ENCODE data around the gene AGPS.

- no peak for TF ChIP-seq CTCF (conservative IDR thresholded peaks at IDR 0.05; ENCODE audit: low read length)
- no peak for TF ChIP-seq EZH2phosphoT487 (IDR thresholded peaks at IDR 0.05; ENCODE audit: borderline replicate concordance, low read depth, low read length)
These were observed 52.6 kb downstream of the AGPS start for GRCh38 chr2:177445200-177445599.
